Fibroblast of gingiva (primary cell): Measurements from ENCODE around the gene BPHL.
"Not testable (repeated sequence)": the region's sequence is repeated elsewhere in the genome, so short reads cannot be mapped to it uniquely, and the experiment has no call there.

ENCODE experiments used
- DNase-seq: peaks from one replicate; pipeline ENCODE4 v3.0.0-alpha.2; 2011; ENCODE audit warnings: low read depth

The BPHL gene

GRCh38 chr6:3156184-3157130 lies 37.9 kb downstream of the BPHL start:
- DNase-seq: peak; percentile 24

DNA sequence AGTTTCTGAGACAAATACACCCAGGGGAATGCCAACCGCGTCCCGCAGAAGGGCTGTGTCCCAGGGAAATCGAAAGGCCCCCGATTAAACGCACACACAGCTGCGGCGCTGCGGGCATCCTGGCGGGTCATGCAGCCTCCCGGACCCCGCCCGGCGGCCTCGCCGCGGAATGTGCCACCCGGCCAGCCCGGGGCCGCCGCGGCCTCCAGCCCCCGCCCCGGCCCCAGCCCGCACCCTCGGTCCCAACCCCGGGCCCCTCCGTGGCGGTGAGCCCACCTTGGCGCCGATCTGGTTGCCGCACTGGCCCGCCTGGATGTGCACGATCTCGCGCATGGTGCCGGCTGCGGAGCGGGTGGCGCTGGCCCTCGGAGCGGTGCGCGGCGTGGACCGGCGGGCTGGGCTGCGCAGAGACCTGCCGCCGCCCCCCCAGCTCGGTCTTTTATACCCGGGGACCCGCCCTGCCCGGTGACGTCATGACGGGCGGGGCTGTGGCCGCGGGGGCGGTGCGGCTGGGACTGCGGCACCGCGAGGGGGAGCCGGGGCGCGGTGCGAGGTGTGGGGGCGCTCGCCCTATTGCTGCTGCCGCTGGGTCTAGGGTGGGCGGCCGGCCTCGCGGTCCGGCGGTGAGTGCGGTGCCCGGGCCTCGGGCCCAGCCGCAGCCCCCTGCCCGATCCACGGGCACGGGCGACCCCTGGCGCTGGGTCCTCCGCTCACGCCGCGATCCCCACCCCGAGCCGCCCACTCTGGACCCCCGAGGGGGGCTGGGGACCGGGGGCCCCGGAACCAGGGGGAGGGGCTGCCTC lies 38.8 kb downstream of the BPHL start, which contains the start of gene TUBB2A:
TUBB2A (minus strand) TSS at position 414 of the 803 bp plus-strand sequence; CDS start at position 333, 81 bp downstream.
- DNase-seq: peak; percentile 88

DNA sequence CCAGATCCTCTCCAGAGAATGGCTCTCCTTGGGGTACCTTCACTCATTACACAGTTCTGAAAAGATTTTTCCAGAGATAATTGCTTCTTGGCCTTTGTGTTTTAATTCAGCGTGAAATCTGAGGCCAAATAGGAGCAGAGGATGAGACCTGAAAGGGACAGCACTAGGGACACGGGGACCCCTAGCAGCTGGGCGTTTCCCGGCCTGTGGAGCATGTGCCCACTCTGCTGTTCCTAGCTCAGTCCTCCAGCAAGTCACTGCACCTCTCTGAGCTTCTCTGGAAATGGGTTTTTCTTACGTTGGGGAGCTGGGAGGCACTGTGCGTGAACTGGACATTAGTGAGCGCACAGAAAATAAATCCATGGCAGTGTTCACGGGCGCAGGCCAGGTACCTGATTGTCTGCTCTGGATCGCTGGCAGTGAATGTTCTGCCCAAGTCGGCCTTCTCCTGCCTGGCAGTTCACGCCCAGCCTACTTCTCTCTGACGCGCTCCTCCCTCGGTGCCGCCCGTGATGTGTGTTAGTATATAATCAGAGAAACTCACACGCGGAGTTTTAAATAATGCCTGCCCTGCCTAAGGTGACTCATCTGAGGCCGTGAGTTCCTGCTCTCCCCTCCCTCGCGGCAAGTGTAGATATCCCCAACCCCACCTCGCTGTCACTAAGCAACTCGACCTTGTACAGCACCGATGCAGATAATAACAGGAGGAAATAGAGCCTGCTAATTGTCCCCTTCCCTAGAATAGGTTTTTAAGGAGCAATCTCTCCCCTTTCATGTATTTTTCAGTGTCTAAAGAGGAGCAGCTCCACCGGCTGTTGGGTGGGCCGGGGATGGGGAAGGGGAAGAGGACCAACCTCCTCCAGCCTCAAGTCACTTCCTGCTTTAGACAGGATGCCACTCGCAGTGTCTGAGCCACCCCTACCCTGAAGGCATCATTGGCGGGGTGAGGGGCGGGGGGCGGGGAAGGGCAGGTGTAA lies 41.6 kb downstream of the BPHL start:
- DNase-seq: no peak

DNA sequence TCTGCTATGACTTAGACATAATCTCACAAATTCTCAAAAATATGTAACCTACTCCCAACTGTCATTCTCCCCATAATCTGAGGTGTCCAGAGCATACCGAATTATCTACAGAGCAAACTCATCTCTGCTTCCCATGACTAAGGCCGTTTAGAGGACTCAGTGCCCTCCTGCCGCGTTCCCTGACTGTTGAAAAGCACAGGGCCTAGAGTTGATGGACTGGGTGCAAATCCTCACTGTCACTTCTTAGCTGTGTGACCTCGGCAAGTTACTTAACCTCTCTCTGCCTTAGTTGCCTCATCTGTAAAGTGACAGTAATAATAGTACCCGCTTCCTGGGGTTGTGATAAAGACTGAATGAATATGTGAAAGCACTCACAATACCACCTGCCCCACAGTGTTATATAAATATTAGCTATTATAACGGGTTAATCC lies 43.6 kb downstream of the BPHL start:
- peak; percentile 16 for DNase-seq

DNA sequence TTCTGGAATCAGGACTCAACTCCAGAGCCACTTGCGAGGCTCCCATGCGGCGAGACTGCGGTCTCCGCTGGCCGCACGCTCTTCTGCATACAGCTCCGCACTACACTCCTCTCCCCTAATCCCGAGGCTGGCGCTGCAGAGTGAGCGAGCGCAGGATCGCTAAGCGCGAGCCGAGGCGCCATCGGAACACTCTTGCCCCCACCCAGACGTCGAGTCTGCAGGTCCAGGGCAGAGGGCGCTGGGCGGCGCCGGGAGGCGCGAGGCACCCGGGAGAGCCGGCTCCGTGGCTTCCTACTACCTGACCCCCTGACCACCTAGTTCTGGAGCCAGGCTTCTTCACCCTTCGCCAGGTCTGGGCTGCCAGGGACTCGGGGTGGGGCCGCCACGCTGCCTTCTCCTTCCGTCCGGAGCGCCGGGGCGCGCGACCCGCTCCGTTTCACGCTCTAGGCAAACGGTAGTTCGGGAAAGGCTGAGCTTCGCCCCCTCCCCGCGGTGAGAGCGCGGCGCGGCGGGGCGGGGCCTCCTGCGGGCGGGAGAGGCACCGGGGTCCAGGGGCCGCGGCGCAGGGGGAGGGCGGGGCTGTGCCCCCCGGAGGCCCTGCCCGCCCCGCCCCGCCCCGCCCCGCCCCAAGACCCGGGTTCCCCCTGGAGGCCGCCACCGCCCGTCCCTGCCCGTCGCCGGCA lies 44.2 kb downstream of the BPHL start:
- DNase-seq: peak; percentile 76

DNA sequence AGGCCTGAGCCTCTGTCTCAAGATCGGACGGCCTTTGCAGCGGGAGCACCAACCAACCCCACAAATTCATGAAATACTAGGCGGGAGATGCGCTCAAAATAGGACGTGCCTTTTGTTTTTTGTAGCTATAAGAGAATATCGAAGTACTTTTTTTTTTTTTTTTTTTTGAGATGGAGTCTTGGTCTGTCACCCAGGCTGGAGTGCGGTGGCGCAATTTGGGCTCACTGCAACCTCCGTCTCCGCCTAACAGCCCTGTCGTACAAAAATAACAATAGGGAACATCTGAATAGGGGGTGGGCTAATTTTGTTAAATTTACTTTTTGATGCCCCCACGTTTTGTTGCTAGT lies 44.7 kb downstream of the BPHL start:
- no peak for DNase-seq

DNA sequence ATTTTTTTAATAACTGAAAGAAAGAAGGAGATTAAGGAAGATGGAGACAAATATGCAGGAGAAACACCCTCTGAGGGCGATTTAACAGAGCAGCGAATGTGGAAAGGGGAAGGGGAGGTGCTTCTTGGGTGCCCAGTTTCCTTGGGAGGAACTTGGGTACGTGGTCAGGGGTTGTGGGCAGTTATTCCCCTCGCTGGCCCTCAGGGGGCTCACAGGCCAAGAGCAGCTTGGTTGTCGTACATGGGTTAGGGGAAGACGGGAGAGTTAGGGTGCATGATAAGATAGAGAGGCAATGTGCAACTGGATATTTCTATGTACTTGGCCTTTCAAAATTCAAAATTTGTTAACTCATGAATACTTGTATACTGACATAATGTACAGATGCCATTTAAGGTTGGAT lies 45.9 kb downstream of the BPHL start:
- no peak for DNase-seq

- DNase-seq: peak; percentile 24
Observed at GRCh38 chr6:3165631-3166534, 47.4 kb downstream of the BPHL start.

DNA sequence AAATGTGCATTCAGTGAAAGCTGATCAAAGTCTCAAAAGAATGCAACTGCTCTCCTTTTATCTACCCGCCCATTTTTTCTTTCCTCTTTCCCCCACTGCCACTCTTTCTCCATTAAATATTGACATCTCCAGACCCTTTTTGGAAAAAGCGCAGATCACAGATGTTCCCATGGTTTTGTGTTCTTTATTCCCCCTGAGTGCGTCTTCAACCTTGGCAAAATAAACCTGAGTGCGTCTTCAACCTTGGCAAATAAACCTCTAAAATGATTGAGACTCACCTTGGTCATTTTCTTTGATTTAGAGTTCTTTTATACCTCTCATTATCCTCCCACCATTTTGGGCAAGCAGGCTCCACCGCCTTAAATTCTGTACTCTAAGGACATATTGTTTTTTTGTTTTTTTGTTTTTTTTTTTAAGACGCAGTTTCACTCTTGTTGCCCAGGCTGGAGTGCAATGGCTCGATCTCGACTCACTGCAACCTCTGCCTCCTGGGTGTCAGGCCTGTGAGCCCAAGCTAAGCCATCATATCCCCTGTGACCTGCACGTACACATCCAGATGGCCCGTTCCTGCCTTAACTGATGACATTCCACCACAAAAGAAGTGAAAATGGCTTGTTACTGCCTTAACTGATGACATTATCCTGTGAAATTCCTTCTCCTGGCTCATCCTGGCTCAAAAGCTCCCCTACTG lies 48.2 kb downstream of the BPHL start:
- not testable (repeated sequence) for DNase-seq

GRCh38 chr6:3168046-3168445 lies 49.5 kb downstream of the BPHL start:
- not testable (repeated sequence) for DNase-seq

GRCh38 chr6:3170676-3171075 lies 52.2 kb downstream of the BPHL start:
- not testable (repeated sequence) for DNase-seq

GRCh38 chr6:3171313-3172175 lies 53.0 kb downstream of the BPHL start:
- DNase-seq: not testable (repeated sequence)

DNA sequence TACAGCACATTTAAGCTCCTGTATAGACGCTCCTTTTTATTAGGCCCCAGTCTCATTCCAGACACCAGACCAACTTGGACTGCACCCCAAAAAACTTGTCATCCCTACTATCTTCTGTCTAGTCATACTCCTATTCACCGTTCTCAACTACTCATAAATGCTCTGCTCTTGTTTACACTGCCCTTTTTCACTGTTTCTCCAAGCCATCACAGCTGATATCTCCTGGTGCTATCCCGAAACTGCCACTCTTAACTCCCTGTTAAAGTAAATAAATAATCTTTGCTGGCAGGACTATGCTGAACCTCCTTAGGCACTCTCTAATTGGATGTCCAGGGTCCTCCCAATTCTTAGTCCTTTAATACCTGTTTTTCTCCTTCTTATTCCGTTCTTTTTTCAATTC lies 54.3 kb downstream of the BPHL start:
- DNase-seq: not testable (repeated sequence)

DNA sequence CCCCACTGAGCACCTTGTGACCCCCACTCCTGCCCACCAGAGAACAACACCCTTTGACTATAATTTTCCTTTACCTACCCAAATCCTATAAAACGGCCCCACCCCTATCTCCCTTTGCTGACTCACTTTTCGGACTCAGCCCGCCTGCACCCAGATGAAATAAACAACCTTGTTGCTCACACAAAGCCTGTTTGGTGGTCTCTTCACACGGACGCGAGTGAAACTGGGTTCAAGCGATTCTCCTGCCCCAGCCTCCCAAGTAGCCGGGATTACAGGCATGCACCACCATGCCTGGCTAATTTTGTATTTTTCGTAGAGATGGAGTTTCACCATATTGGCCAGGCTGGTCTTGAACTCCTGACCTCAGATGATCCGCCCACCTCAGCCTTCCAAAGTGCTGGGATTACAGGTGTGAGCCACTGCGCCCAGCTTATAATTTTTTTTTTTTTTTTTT lies 55.2 kb downstream of the BPHL start:
- DNase-seq: not testable (repeated sequence)

DNA sequence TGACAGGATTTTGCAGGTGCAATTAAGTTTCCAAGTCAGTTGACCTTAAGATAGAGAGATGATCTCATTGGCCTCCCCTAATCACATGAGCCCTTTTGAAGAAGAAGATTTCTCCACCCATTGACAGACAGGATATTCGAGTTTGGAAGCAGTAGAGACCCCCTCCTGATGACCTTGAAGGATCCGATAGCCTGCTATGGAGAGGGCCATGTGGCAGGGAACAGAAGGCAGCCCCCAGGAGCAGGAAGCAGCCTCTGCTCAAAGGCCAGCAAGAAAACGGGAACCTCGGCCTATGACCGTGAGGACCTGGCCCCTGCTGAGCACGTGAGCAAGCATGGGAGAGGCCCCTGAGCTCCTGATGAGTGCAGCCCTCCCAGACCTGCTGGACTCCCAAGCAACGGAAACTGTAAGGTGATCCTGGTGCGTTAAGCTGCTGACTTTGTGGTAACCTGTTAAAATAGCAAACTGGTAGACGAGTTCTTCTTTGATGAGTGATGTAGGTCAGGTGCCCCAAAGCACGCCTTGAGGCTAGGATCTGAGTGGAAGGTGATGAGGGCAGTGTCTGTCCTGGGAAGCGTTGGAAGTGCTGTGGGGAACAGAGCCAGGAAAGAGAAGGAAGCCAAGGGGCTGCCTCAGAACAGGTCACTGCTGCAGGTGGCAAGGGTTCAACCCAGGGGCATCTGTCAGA lies 57.3 kb downstream of the BPHL start:
- DNase-seq: no peak

- peak; percentile 76 for DNase-seq
Observed at GRCh38 chr6:3176562-3177355, 58.2 kb downstream of the BPHL start.

DNA sequence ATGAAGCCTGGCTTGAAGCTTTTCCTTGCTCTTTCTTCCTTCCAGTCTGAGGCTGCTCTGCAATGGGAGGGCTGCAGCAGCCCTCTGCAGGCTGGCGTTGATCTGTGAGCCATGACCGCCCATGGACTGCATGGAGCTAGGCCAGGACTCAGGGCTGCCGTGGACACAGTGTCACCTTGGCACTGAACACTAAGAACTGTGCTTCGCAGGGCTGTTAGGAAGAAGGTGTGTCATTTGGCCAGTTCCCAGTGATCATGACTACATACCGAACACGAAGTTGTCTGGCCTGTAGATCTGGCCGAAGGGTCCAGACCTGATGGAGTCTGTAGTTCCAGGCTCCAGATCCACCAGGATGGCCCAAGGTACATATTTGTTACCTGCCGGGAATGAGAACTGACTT lies 60.2 kb downstream of the BPHL start:
- not testable (repeated sequence) for DNase-seq
